Choroid plexus epithelial cell (primary cell): Measurements from ENCODE around the gene ATG14.
A peak's percentile ranks its signal among the peaks of the same experiment; 100 is the strongest.

Experiments
- DNase-seq: peaks from one replicate; pipeline ENCODE4 v3.0.0-alpha.2; 2010; ENCODE audit warnings: low read depth
- H3K4me3 ChIP-seq: 2 replicates; pipeline ENCODE4 v1.5.1; 2011; ENCODE audit warnings: low read depth, mild to moderate bottlenecking, control low read depth, low read length, moderate library complexity
- CTCF ChIP-seq: conservative IDR thresholded peaks from 2 replicates; pipeline ENCODE4 v1.5.1; 2011; ENCODE audit warnings: low read depth, mild to moderate bottlenecking, control low read depth, inconsistent platforms, low read length, moderate library complexity

Gene ATG14

GRCh38 chr14:55404173-55404854 is 7.3 kb downstream of the ATG14 start:
- no peak for TF ChIP-seq CTCF
- no peak overlapping the region for H3K4me3 ChIP-seq
- no peak for DNase-seq

- TF ChIP-seq CTCF = no peak
- DNase-seq = no peak
- no peak overlapping the region for H3K4me3 ChIP-seq
Measured at GRCh38 chr14:55401751-55402150, 9.9 kb downstream of the ATG14 start.

- TF ChIP-seq CTCF = no peak
- H3K4me3 ChIP-seq = no peak overlapping the region
- DNase-seq = peak; percentile 11
Measured at GRCh38 chr14:55399852-55400251, 11.8 kb downstream of the ATG14 start.

GRCh38 chr14:55399183-55399582 is 12.4 kb downstream of the ATG14 start:
- no peak overlapping the region for H3K4me3 ChIP-seq
- DNase-seq = peak; percentile 22
- TF ChIP-seq CTCF = no peak

GRCh38 chr14:55398679-55399078 is 13.0 kb downstream of the ATG14 start:
- no peak overlapping the region for H3K4me3 ChIP-seq
- no peak for TF ChIP-seq CTCF
- DNase-seq = peak; percentile 98

- peak; percentile 83 for DNase-seq
- no peak for TF ChIP-seq CTCF
Measured at GRCh38 chr14:55389330-55389729, 22.3 kb downstream of the ATG14 start.

GRCh38 chr14:55388160-55388559 is 23.5 kb downstream of the ATG14 start:
- DNase-seq = peak; percentile 29
- no peak overlapping the region for H3K4me3 ChIP-seq
- TF ChIP-seq CTCF = no peak

More at GRCh38 chr14:55389330-55389729, 22.3 kb downstream of the ATG14 start:
- H3K4me3 ChIP-seq = no peak overlapping the region
